Psoas muscle (tissue), 8 donors: ENCODE measurements around the gene CDC42BPG. TPM values are rescaled to one million over a fixed set of nuclear protein-coding genes. Genes with fewer than 3 reads are reported as not detected.

Source experiments
- ATAC-seq, 4 donors: fragments of 200-7000 bp; cut with Tn5 transposase; one replicate each; pipeline ENCODE4 v1.9.1; 2020; ENCODE audit warnings: moderate library complexity in 3 of 4, mild to moderate bottlenecking in 2 of 4
- DNase-seq, 2 donors: peaks; one replicate each; pipeline ENCODE4 v3.0.0-alpha.2; 2020
- H3K27ac ChIP-seq: fragments of 200-600 bp; one replicate; pipeline ENCODE4 v1.8.0; 2022
- H3K27me3 ChIP-seq, 3 donors: fragments of 200-600 bp in 1 of 3; one replicate each; pipeline versions ENCODE4 v1.6.1 to v1.8.0; 2013 to 2022; ENCODE audit warnings: low read length in 2 of 3, mild to moderate bottlenecking in 2 of 3, moderate library complexity in 1 of 3; ENCODE audit not compliant: insufficient read depth in 3 of 3
- H3K36me3 ChIP-seq, 2 donors: fragments of 200-600 bp in 1 of 2; one replicate each; pipeline versions ENCODE4 v1.6.1 to v1.8.0; 2013 to 2022; ENCODE audit warnings: low read depth in 1 of 2, mild to moderate bottlenecking in 1 of 2, moderate library complexity in 1 of 2; ENCODE audit not compliant: insufficient read depth in 1 of 2
- H3K4me1 ChIP-seq: fragments of 200-600 bp; one replicate; pipeline ENCODE4 v1.8.0; 2022
- H3K4me3 ChIP-seq: fragments of 200-600 bp; one replicate; pipeline ENCODE4 v1.8.0; 2022; ENCODE audit warnings: mild to moderate bottlenecking
- H3K9me3 ChIP-seq: fragments of 200-600 bp; one replicate; pipeline ENCODE4 v1.8.0; 2022
- WGBS, 3 donors: extraction: QIAGEN DNeasy Blood & Tissue Kit; methylation state at CpG; one replicate each; pipeline versions ENCODE4 v1.1.6 to v1.1.7; 2013; 5-methylcytosine and 5-hydroxymethylcytosine counted together
- intact Hi-C, 2 donors: fragments of 100-400 bp; cut with DNase I; formaldehyde crosslinking; loops; one replicate each; pipeline versions ENCODE4 v1.11.0 to v1.14.2; 2022
- polyA plus RNA-seq, 3 donors: library from polyadenylated mRNA; stranded (reverse); fragments of 200-250 nt; gene quantifications; one replicate each; pipeline ENCODE4 v1.2.3, GENCODE V29; 2013
- total RNA-seq, 4 donors: library from RNA; stranded (reverse); fragmentation: NEBNext Ultra II Directional in 2 of 4; extraction: Animal tissue kit (Norgen Biotek cat#: 25700) in 2 of 4; gene quantifications; one replicate each; pipeline versions ENCODE4 v1.2.1 to v1.2.4, GENCODE V29; 2021 to 2023
- TF ChIP-seq, protein P1 (sequence below): fragments of 200-600 bp; IDR thresholded peaks from one replicate; pipeline ENCODE4 v1.8.0; 2022; ENCODE audit warnings: antibody characterized with exemption
- donor health status: healthy with polysubstance abuse.
- donor health status: DM: no; HTN: no; CAD: no; lungs with moderate emphysema.
- donor health status: Bipolar disorder and iron deficiency.
- donor health status: healthy.
- donor health status: DM: yes; HTN: yes; CAD: no.
- donor health status: DM: no; HTN: no; CAD: no.
- donor health status: DM: no; HTN: no; CAD: no.
- donor health status: DM: yes; HTN: yes; CAD: no.

Gene CDC42BPG
- total and polyA plus RNA-seq, 7 donors, result 0.04 to 2.2 (median 0.06) TPM; not detected in 1

DNA sequence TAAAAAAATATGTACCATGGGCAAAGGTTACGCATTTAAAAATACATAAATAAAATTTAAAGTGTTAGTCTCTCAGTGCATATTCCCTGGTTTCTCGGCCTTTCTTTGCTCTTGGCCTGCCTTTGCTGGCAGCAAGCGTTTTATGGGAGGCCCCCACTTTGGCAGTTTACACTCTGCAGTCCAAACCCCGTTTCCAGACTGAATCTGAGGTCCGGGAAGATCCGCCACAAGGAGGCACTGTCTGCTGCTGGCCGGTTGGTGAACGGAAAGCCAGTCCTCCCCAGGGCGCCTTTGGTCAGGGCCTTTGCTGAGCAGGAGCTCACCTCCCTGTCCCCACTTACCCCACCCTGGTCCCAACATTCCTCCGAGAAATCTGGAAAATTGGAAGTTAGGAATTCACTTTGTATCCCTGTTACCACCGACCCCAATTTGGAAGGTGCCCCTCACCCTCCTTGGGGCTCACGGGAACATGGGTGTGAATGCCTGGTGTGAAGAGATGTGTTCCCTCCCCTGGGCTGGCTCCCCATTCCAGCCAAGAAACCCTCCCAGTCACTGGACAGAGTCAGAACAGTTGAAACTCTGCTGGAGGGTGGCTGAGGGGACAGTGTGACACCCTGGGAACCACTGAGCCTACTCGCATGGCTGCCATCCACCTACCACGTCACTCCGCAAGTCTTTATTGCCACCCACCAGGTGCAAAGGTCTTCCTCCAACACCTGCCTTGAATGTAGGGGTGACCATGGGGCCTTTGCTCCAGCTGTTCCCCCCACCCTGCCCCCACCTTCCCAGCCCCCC lies 56.7 kb downstream of the CDC42BPG start:
- Histone ChIP-seq H3K4me3 (no peak overlapping the region), H3K27me3 (no peaks in the 10 kb centered on the region), H3K27ac (no peak overlapping the region), H3K36me3 (peaks cover 0 to 17% of the 10 kb centered on the region in 2 donors), H3K4me1 (no peaks in the 10 kb centered on the region), H3K9me3 (no peaks in the 10 kb centered on the region)
- intact Hi-C loops, result loop anchor here in 1 of 2 donors (5.0 kb wide), 1 partner anchor 55 kb away; the partner anchor contains the start of gene CDC42BPG
- ATAC-seq (peak in 3 of 4 donors; percentile 36 to 77 (median 63)), DNase-seq (peak; percentile 63 to 72)
- TF ChIP-seq, protein P1, sequence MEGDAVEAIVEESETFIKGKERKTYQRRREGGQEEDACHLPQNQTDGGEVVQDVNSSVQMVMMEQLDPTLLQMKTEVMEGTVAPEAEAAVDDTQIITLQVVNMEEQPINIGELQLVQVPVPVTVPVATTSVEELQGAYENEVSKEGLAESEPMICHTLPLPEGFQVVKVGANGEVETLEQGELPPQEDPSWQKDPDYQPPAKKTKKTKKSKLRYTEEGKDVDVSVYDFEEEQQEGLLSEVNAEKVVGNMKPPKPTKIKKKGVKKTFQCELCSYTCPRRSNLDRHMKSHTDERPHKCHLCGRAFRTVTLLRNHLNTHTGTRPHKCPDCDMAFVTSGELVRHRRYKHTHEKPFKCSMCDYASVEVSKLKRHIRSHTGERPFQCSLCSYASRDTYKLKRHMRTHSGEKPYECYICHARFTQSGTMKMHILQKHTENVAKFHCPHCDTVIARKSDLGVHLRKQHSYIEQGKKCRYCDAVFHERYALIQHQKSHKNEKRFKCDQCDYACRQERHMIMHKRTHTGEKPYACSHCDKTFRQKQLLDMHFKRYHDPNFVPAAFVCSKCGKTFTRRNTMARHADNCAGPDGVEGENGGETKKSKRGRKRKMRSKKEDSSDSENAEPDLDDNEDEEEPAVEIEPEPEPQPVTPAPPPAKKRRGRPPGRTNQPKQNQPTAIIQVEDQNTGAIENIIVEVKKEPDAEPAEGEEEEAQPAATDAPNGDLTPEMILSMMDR, result peak; percentile 58
- WGBS, 3 donors, result 49 to 58% (median 52%) methylated on average over 15 of the region's 15 CpGs

DNA sequence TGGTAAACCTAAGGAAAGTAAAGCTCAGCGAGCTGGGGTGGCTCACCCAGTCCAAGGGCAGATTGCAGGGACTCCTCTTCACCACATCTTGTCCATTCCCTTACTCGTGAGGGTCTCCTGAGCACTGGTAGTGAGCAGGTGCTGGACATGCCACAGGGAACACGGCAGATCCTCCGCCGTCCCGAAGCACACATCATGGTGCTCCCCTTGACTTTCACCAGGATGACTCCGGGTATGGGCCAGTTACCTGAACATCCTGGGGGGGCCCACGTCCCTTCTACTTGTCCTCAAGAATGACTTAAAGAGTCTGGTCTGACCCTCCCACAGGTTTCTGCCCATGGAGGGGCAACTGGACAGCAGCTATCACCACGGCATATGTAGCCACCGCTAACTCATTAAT lies 58.1 kb downstream of the CDC42BPG start:
- Histone ChIP-seq H3K27me3 (no peaks in the 10 kb centered on the region), H3K4me3 (no peak overlapping the region), H3K9me3 (no peaks in the 10 kb centered on the region), H3K27ac (no peak overlapping the region), H3K4me1 (no peaks in the 10 kb centered on the region), H3K36me3 (peaks cover 0 to 18% of the 10 kb centered on the region in 2 donors)
- 89 to 92% (median 89%) methylated on average over 10 of the region's 10 CpGs for WGBS, 3 donors
- peak in 1 of 2 donors; percentile 21 for DNase-seq
- ATAC-seq, result no peak
- intact Hi-C loops, result loop anchor here in 1 of 2 donors (5.0 kb wide), 1 partner anchor 56 kb away; the partner anchor contains the start of gene CDC42BPG
- TF ChIP-seq, protein P1, result no peak

DNA sequence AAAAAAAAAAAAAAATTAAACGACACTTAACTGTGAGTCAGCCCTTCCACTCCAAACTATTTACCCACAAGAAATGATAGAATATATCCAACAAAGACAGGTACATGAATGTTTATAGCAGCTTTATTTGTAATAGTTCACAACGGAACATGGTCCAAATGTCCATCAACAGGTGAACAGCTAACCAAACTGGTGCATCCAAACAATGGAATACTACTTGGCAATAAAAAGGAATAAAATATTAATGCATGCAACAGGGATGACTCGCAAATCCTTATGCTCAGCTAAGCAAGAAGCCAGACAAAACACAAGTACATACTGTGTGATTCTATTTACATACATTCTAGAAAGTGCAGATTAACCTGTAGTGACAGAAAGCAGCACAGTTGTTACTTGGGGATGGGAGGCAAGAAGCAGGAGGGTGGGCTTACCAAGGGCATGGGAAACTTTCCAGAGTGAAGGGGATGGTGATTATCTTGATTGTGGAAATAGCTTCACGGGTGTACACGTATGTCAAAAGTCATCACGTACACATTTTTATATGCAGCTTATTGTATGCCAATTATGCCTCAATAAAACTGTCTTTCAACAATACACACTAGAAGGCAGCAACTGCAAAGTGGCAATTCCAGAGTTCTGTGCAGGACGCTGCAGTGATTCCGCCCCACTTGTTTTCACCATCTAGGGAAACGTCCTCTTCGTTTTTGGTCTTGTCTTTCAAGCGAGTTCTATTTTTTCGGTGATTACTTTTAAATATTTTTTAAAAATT lies 59.5 kb downstream of the CDC42BPG start:
- Histone ChIP-seq H3K36me3 (peaks cover 0 to 15% of the 10 kb centered on the region in 2 donors), H3K4me1 (no peaks in the 10 kb centered on the region), H3K4me3 (no peak overlapping the region), H3K27ac (no peak overlapping the region), H3K27me3 (no peaks in the 10 kb centered on the region), H3K9me3 (no peaks in the 10 kb centered on the region)
- intact Hi-C loops, result loop anchor here in 1 of 2 donors (5.0 kb wide), 1 partner anchor 57 kb away; the partner anchor contains the start of gene CDC42BPG
- ATAC-seq, result no peak
- TF ChIP-seq, protein P1, result no peak
- 86 to 89% (median 86%) methylated on average over 12 of the region's 12 CpGs for WGBS, 3 donors
- peak in 1 of 2 donors; percentile 12 for DNase-seq

DNA sequence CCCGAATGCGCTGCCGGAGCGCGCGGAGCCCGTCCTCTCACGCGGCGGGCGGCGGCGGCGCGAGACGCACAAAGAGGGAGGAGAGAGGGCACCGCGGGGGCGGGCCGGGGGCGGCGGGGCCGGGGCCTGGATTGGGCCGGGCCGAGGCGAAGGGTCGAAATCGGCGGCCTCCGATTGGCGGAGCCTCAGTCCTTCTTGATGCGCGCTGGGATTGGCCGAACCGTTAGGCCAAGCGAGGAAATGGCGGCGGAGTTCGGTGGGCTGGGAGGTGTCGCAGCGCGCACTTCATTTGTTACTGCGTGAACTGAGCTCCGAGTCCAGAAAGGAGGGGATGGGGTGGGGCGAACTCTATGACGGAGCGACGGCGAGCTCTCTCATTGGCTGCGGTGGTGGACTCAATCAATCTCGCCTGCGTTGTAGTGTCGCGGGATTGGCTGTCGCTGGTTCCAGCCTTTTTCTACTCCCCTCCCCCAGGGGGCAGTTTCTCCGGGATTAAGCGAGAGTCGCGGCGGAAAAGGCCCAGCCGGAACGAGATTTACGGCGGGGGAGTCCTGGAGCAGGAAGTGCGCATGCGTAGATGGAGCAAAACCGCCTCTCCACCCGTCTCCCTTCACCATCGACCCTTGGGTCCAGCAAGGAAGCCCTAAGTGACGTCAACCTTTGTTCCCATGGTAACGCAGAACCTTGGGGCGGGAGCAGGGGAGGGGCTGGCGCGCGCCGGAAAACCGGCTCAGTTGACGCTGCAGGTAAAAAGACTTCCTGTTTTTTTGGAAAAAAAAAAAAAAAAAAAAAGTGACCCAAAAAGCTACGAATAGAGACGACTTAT lies 65.8 kb downstream of the CDC42BPG start, which contains the start of gene SF1:
TSS of gene SF1 (minus strand) at position 70 of the 826 bp plus-strand sequence. CDS start 150 bp downstream, outside the sequence.
- intact Hi-C loops, result no loop called here
- Histone ChIP-seq H3K27ac (peak within 1 kb of the TSS; percentile 98), H3K36me3 (peaks cover 11 to 44% of the 10 kb centered on the region in 2 donors), H3K4me3 (peak within 1 kb of the TSS; percentile 87), H3K27me3 (no peaks in the 10 kb centered on the region), H3K4me1 (peaks cover 40% of the 10 kb centered on the region), H3K9me3 (no peaks in the 10 kb centered on the region)
- TF ChIP-seq, protein P1, result no peak
- DNase-seq (peak; percentile 98 to 99), ATAC-seq (peak; percentile 91 to 92 (median 91))
- 0 to 1% (median 1%) methylated on average over 78 to 80 of the region's 80 CpGs for WGBS, 3 donors
